ENCODE results near the gene SIRPD. TPM values are rescaled to one million over a fixed set of nuclear protein-coding genes. Genes with fewer than 3 reads are reported as not detected.

The SIRPD gene
- polyA plus RNA-seq, 1 donor (not counting 4 experiments of a cell fraction or from before 2014, with no cell fraction given), result not detected

GRCh38 chr20:1534526-1534925 lies 23.0 kb downstream of the SIRPD start:
- FAIRE-seq, result no peak
- no peaks in the 10 kb centered on the region for H3K27me3 ChIP-seq (ENCODE audit: control insufficient read depth, extremely low read depth, insufficient read depth, low read length)
- no peak overlapping the region for H3K4me3 ChIP-seq (ENCODE audit: control insufficient read depth in 2 of 3, extremely low read depth in 1 of 3, insufficient read depth in 2 of 3, low read depth in 1 of 3, low read length in 3 of 3)
- H3K79me2 ChIP-seq (ENCODE audit: control insufficient read depth, insufficient read depth, low read length), result no peaks in the 10 kb centered on the region
- H4K20me1 ChIP-seq (ENCODE audit: control insufficient read depth, extremely low read depth, insufficient read depth, low read length), result no peaks in the 10 kb centered on the region
- H3K27ac ChIP-seq (ENCODE audit: control insufficient read depth, insufficient read depth, low read length), result no peak overlapping the region
- no peaks in the 10 kb centered on the region for H3K9me3 ChIP-seq (ENCODE audit: control insufficient read depth, low read depth, low read length)
- no peaks in the 10 kb centered on the region for H3K36me3 ChIP-seq (ENCODE audit: control insufficient read depth in 2 of 2, extremely low read depth in 1 of 2, insufficient read depth in 2 of 2, low read length in 2 of 2)
- no peak overlapping the region for H3K9ac ChIP-seq (ENCODE audit: control insufficient read depth, extremely low read depth, insufficient read depth, low read length)
- H2AFZ ChIP-seq (ENCODE audit: control insufficient read depth, low read length), result no peak overlapping the region
- peaks cover 8% of the 10 kb centered on the region for H3K4me1 ChIP-seq (ENCODE audit: control insufficient read depth, extremely low read depth, insufficient read depth, low read length)
- no peak for DNase-seq (ENCODE audit: low read depth, low spot score)
- no peak overlapping the region for H3K4me2 ChIP-seq (ENCODE audit: control insufficient read depth, extremely low read depth, insufficient read depth, low read depth, low read length)
- no peaks in the 10 kb centered on the region for H3K9me1 ChIP-seq (ENCODE audit: control insufficient read depth, extremely low read depth, insufficient read depth, low read length)
- dilution Hi-C loops (cut with MboI; ENCODE audit: extremely low pct_ligation_motif_present, low sequenced_read_pairs), result no loop called here
- TF ChIP-seq CTCF (optimal IDR thresholded peaks at IDR 0.05 in 1 of 3, IDR thresholded peaks at IDR 0.05 in 1 of 3, conservative IDR thresholded peaks at IDR 0.05 in 1 of 3; ENCODE audit: extremely low read depth in 1 of 3, insufficient read depth in 2 of 3, low read length in 3 of 3) (no peak), EZH2 (IDR thresholded peaks at IDR 0.05; ENCODE audit: low read length) (no peak)

GRCh38 chr20:1533059-1533458 lies 24.4 kb downstream of the SIRPD start:
- TF ChIP-seq EZH2 (IDR thresholded peaks at IDR 0.05; ENCODE audit: low read length) (no peak), CTCF (optimal IDR thresholded peaks at IDR 0.05 in 1 of 3, IDR thresholded peaks at IDR 0.05 in 1 of 3, conservative IDR thresholded peaks at IDR 0.05 in 1 of 3; ENCODE audit: extremely low read depth in 1 of 3, insufficient read depth in 2 of 3, low read length in 3 of 3) (peak in 1 of 3 experiments; percentile 38)
- FAIRE-seq, result peak; percentile 53
- H3K4me2 ChIP-seq (ENCODE audit: control insufficient read depth, extremely low read depth, insufficient read depth, low read depth, low read length), result no peak overlapping the region

More at GRCh38 chr20:1533059-1533458, 24.4 kb downstream of the SIRPD start:
- Histone ChIP-seq H3K36me3 (ENCODE audit: control insufficient read depth in 2 of 2, extremely low read depth in 1 of 2, insufficient read depth in 2 of 2, low read length in 2 of 2) (no peaks in the 10 kb centered on the region), H3K9ac (ENCODE audit: control insufficient read depth, extremely low read depth, insufficient read depth, low read length) (no peak overlapping the region), H3K79me2 (ENCODE audit: control insufficient read depth, insufficient read depth, low read length) (no peaks in the 10 kb centered on the region), H4K20me1 (ENCODE audit: control insufficient read depth, extremely low read depth, insufficient read depth, low read length) (no peaks in the 10 kb centered on the region), H2AFZ (ENCODE audit: control insufficient read depth, low read length) (no peak overlapping the region), H3K4me1 (ENCODE audit: control insufficient read depth, extremely low read depth, insufficient read depth, low read length) (peaks cover 4% of the 10 kb centered on the region), H3K4me3 (ENCODE audit: control insufficient read depth in 2 of 3, extremely low read depth in 1 of 3, insufficient read depth in 2 of 3, low read depth in 1 of 3, low read length in 3 of 3) (no peak overlapping the region), H3K27me3 (ENCODE audit: control insufficient read depth, extremely low read depth, insufficient read depth, low read length) (no peaks in the 10 kb centered on the region), H3K27ac (ENCODE audit: control insufficient read depth, insufficient read depth, low read length) (no peak overlapping the region), H3K9me3 (ENCODE audit: control insufficient read depth, low read depth, low read length) (no peaks in the 10 kb centered on the region), H3K9me1 (ENCODE audit: control insufficient read depth, extremely low read depth, insufficient read depth, low read length) (no peaks in the 10 kb centered on the region)
- DNase-seq (ENCODE audit: low read depth, low spot score), result no peak
- dilution Hi-C loops (cut with MboI; ENCODE audit: extremely low pct_ligation_motif_present, low sequenced_read_pairs), result no loop called here
